ENCODE measurements around the gene HS3ST3B1.

GRCh38 chr17:14353861-14354474 is 53.1 kb downstream of the HS3ST3B1 start:
- TF ChIP-seq CTCF (IDR thresholded peaks at IDR 0.05) (no peak), POLR2A (IDR thresholded peaks at IDR 0.05) (no peak)

Data from breast epithelium (tissue), 3 donors.